Measurements from ENCODE around the gene SOCS1. TPM values are rescaled to one million over a fixed set of nuclear protein-coding genes. Genes with fewer than 3 reads are reported as not detected.
A peak's percentile ranks its signal among the peaks of the same experiment; 100 is the strongest.

The SOCS1 gene, protein sequence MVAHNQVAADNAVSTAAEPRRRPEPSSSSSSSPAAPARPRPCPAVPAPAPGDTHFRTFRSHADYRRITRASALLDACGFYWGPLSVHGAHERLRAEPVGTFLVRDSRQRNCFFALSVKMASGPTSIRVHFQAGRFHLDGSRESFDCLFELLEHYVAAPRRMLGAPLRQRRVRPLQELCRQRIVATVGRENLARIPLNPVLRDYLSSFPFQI
- total RNA-seq = 10 to 100 TPM; 49.2 to 67.2 (median 54.5) TPM
- total RNA-seq (2013) = 9.6 TPM
- total RNA-seq = 7.0 to 108 (median 57.2) reads per million in 29 experiments

DNA sequence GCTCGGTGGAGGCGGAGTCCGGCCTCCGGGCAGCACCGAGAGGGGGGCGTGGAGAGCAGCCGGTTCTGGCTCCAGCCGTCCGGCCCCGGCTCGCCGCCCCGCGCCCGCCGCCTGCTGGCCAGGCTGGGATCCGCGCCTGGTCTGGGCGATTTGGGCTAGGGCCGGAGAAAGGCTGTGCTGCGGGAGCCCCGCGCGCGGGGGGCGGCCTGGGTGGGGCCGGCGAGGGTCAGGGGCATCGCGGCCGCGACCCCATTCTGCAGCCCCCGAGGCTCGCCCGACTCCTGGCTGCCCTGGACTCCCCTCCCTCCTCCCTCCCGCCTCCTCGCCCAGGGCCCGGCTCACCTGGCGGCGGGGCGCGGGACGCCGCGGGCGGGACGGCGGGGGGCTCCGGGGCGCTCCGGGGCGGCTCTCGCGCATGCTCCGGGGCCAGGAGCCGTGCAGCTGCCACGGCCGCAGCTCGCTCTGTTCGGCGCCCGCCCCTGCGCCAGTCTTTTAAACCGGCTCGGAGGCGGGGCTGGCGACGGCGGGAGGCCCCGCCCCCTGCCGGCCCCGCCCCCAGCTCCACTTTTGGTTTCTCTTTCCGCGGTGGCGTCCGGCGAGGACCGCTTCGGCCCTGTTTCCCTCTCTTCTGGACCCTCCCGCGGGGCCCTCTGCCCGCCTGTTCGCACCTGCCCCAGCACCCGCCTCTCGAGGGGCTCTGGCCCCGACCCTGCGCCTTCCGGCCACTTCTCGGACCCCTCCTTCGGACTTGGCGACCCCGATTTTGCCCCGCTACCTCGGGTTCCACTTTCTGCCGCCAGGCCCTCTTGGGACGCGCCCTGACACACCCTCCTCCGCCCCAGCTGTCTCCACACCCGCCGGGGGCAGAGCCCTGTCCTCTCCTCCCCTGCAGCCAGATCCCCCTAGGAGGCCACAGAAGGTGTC lies at the start of gene SOCS1:
Gene SOCS1 (minus strand): TSS at position 468 of the 924 bp plus-strand sequence. CDS start 726 bp downstream, outside the sequence.
- H3K4me1 Mint-ChIP-seq = peaks cover 52 to 65% (median 58%) of the 10 kb centered on the region in 3 donors
- DNase-seq (peak; percentile 73 to 94 (median 83)), ATAC-seq (replicated peaks in 1 of 4) (peak; percentile 62 to 72 (median 70))
- peak within 1 kb of the TSS; percentile 83 for H3K4me3 ChIP-seq (ENCODE audit: control insufficient read depth in 1 of 2, extremely low read depth in 1 of 2, low read length in 1 of 2)
- H3K9me3 ChIP-seq = no peaks in the 10 kb centered on the region
- peaks cover 41 to 66% of the 10 kb centered on the region in 2 experiments for H3K4me1 ChIP-seq (ENCODE audit: control insufficient read depth in 1 of 2, extremely low read depth in 1 of 2, insufficient read depth in 2 of 2, low read length in 2 of 2)
- H3K36me3 ChIP-seq (ENCODE audit: control insufficient read depth in 2 of 2, extremely low read depth in 1 of 2, insufficient read depth in 1 of 2, low read length in 1 of 2) = no peaks in the 10 kb centered on the region
- no peaks in the 10 kb centered on the region for H3K9me3 Mint-ChIP-seq
- CTCF ChIA-PET = interaction anchor here (0.6 to 3.1 kb wide), 20 partner anchors 23 to 660 kb away, joined by 3 to 30 read pairs (median 4); partner anchors contain the start of genes DEXI (in 1 of the 2) and GSPT1 (in 1 of the 2)
- no peaks in the 10 kb centered on the region for H3K27me3 Mint-ChIP-seq
- peak within 1 kb of the TSS; percentile 89 for H3K27ac ChIP-seq (ENCODE audit: low read length)
- POLR2A ChIA-PET = interaction anchor here (0.5 to 1.9 kb wide), 33 partner anchors 9 to 825 kb away, joined by 3 to 19 read pairs (median 4); partner anchors contain the start of gene DEXI (in 1 of the 2)
- H3K27ac Mint-ChIP-seq = peak within 1 kb of the TSS; percentile 93 to 99
- H3K4me3 Mint-ChIP-seq = peak within 1 kb of the TSS; percentile 92 to 96 (median 95)
- under 1% methylated on average over 95 of the region's 100 CpGs for WGBS (ENCODE audit: insufficient coverage)
- peaks cover 15% of the 10 kb centered on the region for H3K36me3 Mint-ChIP-seq
- no peaks in the 10 kb centered on the region for H3K27me3 ChIP-seq (replicated peaks in 1 of 2; ENCODE audit: control insufficient read depth in 2 of 2, extremely low read depth in 1 of 2, insufficient read depth in 2 of 2, low read length in 1 of 2)

DNA sequence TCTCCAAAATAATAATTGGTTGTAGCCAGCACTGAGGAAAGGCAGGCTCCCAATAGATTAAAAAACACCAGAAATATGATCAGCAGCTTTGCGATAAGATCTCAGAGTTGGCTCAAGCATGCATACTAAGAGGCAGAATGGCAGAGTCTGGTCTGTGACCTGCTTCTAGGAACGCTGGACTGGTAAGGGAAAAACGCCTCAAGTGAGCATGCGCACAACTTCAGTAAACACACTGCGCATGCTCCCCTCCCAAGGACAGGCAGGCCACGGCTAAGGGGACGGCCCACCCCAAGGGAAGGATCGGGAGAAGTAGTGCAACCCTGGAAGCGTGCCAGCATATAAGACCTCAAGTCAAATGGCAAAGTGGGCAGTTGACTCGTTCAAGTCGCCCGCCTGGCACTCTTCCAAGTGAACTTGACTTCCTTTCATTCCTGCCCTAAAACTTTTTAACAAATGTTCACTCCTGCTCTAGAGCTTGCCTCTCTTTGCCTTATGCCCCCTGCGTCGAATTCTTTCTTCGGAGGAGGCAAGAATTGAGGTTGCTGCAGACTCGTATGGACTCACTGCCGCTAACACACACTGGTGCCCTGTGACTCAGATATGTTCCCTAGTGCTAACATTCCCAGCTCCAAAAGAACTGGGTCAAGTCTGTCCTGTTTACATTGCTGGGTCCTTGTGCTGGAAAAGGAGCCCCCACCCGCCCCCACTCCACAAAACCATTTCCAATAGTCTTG lies 47.6 kb upstream of the SOCS1 start:
- DNase-seq = no peak

DNA sequence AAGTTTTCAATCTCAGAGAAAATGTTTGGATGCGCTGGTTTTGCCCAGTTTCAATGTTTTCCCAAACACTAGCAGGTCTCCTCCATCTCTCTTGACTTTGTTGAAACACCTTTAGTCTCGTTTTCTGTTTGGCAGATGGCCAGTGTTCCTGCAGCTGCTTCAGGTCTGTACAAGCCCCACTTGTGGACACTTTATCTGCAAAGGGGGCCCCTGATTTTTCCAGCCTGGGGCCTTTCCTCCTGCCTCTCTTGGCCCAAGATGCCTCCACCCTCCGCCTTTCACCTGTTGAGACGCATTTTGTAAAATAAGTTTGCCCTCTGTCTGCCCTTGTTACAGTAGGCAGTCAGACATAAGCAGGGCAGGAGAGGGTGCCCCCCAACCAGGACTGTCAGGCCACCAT lies 47.0 kb upstream of the SOCS1 start:
- no peaks in the 10 kb centered on the region for H3K9me3 ChIP-seq
- POLR2A ChIA-PET = no interaction called here
- H3K4me3 ChIP-seq (ENCODE audit: control insufficient read depth in 1 of 2, extremely low read depth in 1 of 2, low read length in 1 of 2) = no peak overlapping the region
- Mint-ChIP-seq H3K27ac (no peak overlapping the region), H3K4me1 (peaks cover 11 to 17% (median 14%) of the 10 kb centered on the region in 3 donors), H3K9me3 (no peaks in the 10 kb centered on the region), H3K4me3 (no peak overlapping the region), H3K36me3 (no peaks in the 10 kb centered on the region), H3K27me3 (no peaks in the 10 kb centered on the region)
- no peaks in the 10 kb centered on the region for H3K36me3 ChIP-seq (ENCODE audit: control insufficient read depth in 2 of 2, extremely low read depth in 1 of 2, insufficient read depth in 1 of 2, low read length in 1 of 2)
- CTCF ChIA-PET = no interaction called here
- DNase-seq (no peak), ATAC-seq (replicated peaks in 1 of 4) (no peak)
- peaks cover 0 to 7% of the 10 kb centered on the region in 2 experiments for H3K27me3 ChIP-seq (replicated peaks in 1 of 2; ENCODE audit: control insufficient read depth in 2 of 2, extremely low read depth in 1 of 2, insufficient read depth in 2 of 2, low read length in 1 of 2)
- peaks cover 11 to 12% of the 10 kb centered on the region in 2 experiments for H3K4me1 ChIP-seq (ENCODE audit: control insufficient read depth in 1 of 2, extremely low read depth in 1 of 2, insufficient read depth in 2 of 2, low read length in 2 of 2)
- H3K27ac ChIP-seq (ENCODE audit: low read length) = no peak overlapping the region
- 92% methylated on average over 2 of the region's 4 CpGs for WGBS (ENCODE audit: insufficient coverage)

More for the DNA sequence above, 47.6 kb upstream of the SOCS1 start:
- ChIA-PET CTCF (interaction anchor here in 1 of 2 donors (0.5 kb wide), 1 partner anchor 315 kb away, joined by 6 read pairs; no protein-coding TSS in a partner anchor), POLR2A (no interaction called here)
- no peaks in the 10 kb centered on the region for H3K36me3 ChIP-seq (ENCODE audit: control insufficient read depth in 2 of 2, extremely low read depth in 1 of 2, insufficient read depth in 1 of 2, low read length in 1 of 2)
- Mint-ChIP-seq H3K36me3 (no peaks in the 10 kb centered on the region), H3K4me1 (peaks cover 8 to 15% (median 8%) of the 10 kb centered on the region in 3 donors), H3K27ac (no peak overlapping the region), H3K27me3 (no peaks in the 10 kb centered on the region), H3K4me3 (no peak overlapping the region), H3K9me3 (no peaks in the 10 kb centered on the region)
- H3K27me3 ChIP-seq (replicated peaks in 1 of 2; ENCODE audit: control insufficient read depth in 2 of 2, extremely low read depth in 1 of 2, insufficient read depth in 2 of 2, low read length in 1 of 2) = peaks cover 0 to 8% of the 10 kb centered on the region in 2 experiments
- no peaks in the 10 kb centered on the region for H3K9me3 ChIP-seq
- no peak overlapping the region for H3K27ac ChIP-seq (ENCODE audit: low read length)
- H3K4me3 ChIP-seq (ENCODE audit: control insufficient read depth in 1 of 2, extremely low read depth in 1 of 2, low read length in 1 of 2) = no peak overlapping the region
- 88% methylated on average over 18 of the region's 18 CpGs for WGBS (ENCODE audit: insufficient coverage)
- no peak for ATAC-seq (replicated peaks in 1 of 4)
- peaks cover 5 to 12% of the 10 kb centered on the region in 2 experiments for H3K4me1 ChIP-seq (ENCODE audit: control insufficient read depth in 1 of 2, extremely low read depth in 1 of 2, insufficient read depth in 2 of 2, low read length in 2 of 2)

DNA sequence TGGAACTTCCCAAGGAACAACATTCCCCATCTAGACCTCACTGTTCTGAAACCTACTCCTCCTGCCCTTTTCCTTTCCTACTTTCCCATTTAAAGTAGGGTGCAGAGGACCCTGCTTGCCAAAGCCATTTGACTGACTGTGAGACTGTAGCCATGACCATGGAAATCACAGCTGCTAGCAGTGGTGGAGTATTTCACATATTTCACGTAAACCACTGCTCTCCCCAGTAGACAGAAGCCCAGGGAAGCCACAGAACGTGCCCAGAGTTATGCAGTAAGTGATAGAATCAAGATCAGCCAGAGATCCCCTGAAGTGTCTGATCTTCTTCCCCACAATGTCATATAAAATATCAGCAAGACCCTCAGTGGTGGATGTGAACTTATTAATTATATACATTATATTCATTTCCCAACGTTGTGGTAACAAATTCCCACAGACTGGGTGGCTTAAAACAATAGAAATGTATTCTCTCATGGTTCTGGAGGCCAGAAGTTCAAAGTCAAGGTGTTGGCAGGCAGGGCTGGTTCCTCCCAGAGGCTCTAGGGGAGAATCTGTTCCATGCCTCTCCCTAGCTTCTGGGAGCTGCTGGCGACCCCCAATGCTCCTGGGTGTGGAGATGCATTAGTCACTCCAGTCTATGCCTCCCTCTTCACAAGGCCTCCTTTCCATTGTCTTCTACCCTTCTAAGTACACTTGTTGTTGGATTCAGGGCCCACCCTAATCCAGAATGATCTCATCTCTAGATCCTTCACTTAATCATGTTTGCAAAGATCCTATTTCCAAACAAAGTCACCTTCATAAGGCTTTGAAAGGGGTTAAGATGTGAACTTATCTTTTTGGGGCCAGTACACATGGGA lies 45.9 kb upstream of the SOCS1 start:
- DNase-seq = no peak
- no peak overlapping the region for H3K27ac Mint-ChIP-seq
- Histone ChIP-seq H3K36me3 (ENCODE audit: control insufficient read depth in 2 of 2, extremely low read depth in 1 of 2, insufficient read depth in 1 of 2, low read length in 1 of 2) (no peaks in the 10 kb centered on the region), H3K27ac (ENCODE audit: low read length) (no peak overlapping the region), H3K4me3 (ENCODE audit: control insufficient read depth in 1 of 2, extremely low read depth in 1 of 2, low read length in 1 of 2) (no peak overlapping the region), H3K9me3 (no peaks in the 10 kb centered on the region), H3K4me1 (ENCODE audit: control insufficient read depth in 1 of 2, extremely low read depth in 1 of 2, insufficient read depth in 2 of 2, low read length in 2 of 2) (peaks cover 19 to 23% of the 10 kb centered on the region in 2 experiments), H3K27me3 (replicated peaks in 1 of 2; ENCODE audit: control insufficient read depth in 2 of 2, extremely low read depth in 1 of 2, insufficient read depth in 2 of 2, low read length in 1 of 2) (peaks cover 0 to 6% of the 10 kb centered on the region in 2 experiments)
- no CpG with 5 or more reads among the region's 4 CpGs for WGBS (ENCODE audit: insufficient coverage)
- no peak for ATAC-seq (replicated peaks in 1 of 4)
- H3K36me3 Mint-ChIP-seq = no peaks in the 10 kb centered on the region
- CTCF ChIA-PET = interaction anchor here in 1 of 2 donors (0.7 kb wide), 1 partner anchor 47 kb away, joined by 4 read pairs; no protein-coding TSS in a partner anchor
- no peaks in the 10 kb centered on the region for H3K9me3 Mint-ChIP-seq
- H3K27me3 Mint-ChIP-seq = no peaks in the 10 kb centered on the region
- H3K4me3 Mint-ChIP-seq = no peak overlapping the region
- peaks cover 20 to 25% (median 25%) of the 10 kb centered on the region in 3 donors for H3K4me1 Mint-ChIP-seq
- POLR2A ChIA-PET = no interaction called here

DNA sequence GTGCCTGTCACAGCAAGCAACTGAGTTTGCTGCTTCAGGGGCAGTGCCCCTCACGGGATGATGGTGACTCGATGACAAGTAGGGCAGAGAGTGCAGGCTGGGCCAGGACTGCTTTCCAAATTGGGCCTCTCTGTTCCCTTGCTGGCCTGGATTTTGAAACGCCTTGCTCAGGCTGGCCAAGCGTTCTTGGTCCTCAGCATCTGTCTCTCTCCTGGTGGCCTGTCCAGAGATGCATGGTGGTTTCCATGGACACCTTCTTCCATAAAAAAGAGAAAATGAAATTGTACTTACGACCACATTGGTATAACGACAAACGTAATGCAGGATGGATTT lies 44.5 kb upstream of the SOCS1 start:
- no peak overlapping the region for H3K4me3 ChIP-seq (ENCODE audit: control insufficient read depth in 1 of 2, extremely low read depth in 1 of 2, low read length in 1 of 2)
- Mint-ChIP-seq H3K4me3 (no peak overlapping the region), H3K27ac (no peak overlapping the region), H3K9me3 (no peaks in the 10 kb centered on the region), H3K27me3 (no peaks in the 10 kb centered on the region), H3K4me1 (peaks cover 25 to 30% (median 27%) of the 10 kb centered on the region in 3 donors), H3K36me3 (no peaks in the 10 kb centered on the region)
- no peak for ATAC-seq (replicated peaks in 1 of 4)
- H3K27ac ChIP-seq (ENCODE audit: low read length) = no peak overlapping the region
- ChIA-PET POLR2A (no interaction called here), CTCF (no interaction called here)
- H3K27me3 ChIP-seq (replicated peaks in 1 of 2; ENCODE audit: control insufficient read depth in 2 of 2, extremely low read depth in 1 of 2, insufficient read depth in 2 of 2, low read length in 1 of 2) = peaks cover 0 to 12% of the 10 kb centered on the region in 2 experiments
- H3K9me3 ChIP-seq = no peaks in the 10 kb centered on the region
- peaks cover 22 to 32% of the 10 kb centered on the region in 2 experiments for H3K4me1 ChIP-seq (ENCODE audit: control insufficient read depth in 1 of 2, extremely low read depth in 1 of 2, insufficient read depth in 2 of 2, low read length in 2 of 2)
- DNase-seq = no peak
- no peaks in the 10 kb centered on the region for H3K36me3 ChIP-seq (ENCODE audit: control insufficient read depth in 2 of 2, extremely low read depth in 1 of 2, insufficient read depth in 1 of 2, low read length in 1 of 2)
- 88% methylated on average over 7 of the region's 7 CpGs for WGBS (ENCODE audit: insufficient coverage)
